Keratinocyte (primary cell): ENCODE measurements around the gene NEURL4.
"Not testable (repeated sequence)": the region's sequence is repeated elsewhere in the genome, so short reads cannot be mapped to it uniquely, and the experiment has no call there.

Experiments used
- CTCF ChIP-seq, 3 experiments: IDR thresholded peaks in 1 of 3; conservative IDR thresholded peaks in 1 of 3; optimal IDR thresholded peaks in 1 of 3; 2 replicates in 2 of 3; 3 replicates in 1 of 3; pipeline versions ENCODE3 to v1.5.1; 2011; ENCODE audit warnings: low read length in 3 of 3, mild to moderate bottlenecking in 3 of 3, moderate library complexity in 2 of 3, control low read depth in 1 of 3, inconsistent platforms in 1 of 3; ENCODE audit not compliant: insufficient read depth in 2 of 3; ENCODE audit errors: extremely low read depth in 1 of 3
- EZH2 ChIP-seq: IDR thresholded peaks from one replicate; pipeline ENCODE4 v1.6.1; 2012; ENCODE audit warnings: inconsistent platforms, mild to moderate bottlenecking, low read length, moderate library complexity

DNA sequence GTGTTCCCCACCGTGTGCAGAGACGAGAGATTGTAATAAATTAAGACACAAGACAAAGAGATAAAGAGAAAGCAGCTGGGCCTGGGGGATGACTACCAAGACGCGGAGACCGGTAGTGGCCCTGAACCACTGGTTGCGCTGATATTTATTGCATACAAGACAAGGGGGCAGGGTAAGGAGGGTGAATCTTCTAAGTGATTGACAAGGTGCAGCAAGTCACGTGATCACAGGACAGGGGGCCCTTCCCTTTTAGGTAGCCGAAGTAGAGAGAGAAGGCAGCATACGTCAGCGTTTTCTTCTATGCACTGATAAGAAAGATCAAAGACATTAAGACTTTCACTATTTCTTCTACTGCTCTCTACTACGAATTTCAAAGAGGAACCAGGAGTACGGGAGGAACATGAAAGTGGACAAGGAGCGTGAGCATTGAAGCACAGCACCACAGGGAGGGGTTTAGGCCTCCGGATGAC, 3.5 kb upstream of the NEURL4 start:
- TF ChIP-seq CTCF (optimal IDR thresholded peaks at IDR 0.05 in 1 of 3, IDR thresholded peaks at IDR 0.05 in 1 of 3, conservative IDR thresholded peaks at IDR 0.05 in 1 of 3; ENCODE audit: extremely low read depth in 1 of 3, insufficient read depth in 2 of 3, low read length in 3 of 3); EZH2: not testable (repeated sequence)
